Mesodermal cell (in vitro differentiated cells): Measurements from ENCODE around the gene PDZK1IP1.
"Not testable (repeated sequence)": the region's sequence is repeated elsewhere in the genome, so short reads cannot be mapped to it uniquely, and the experiment has no call there.

ENCODE experiments used
- H3K27ac ChIP-seq: 2 replicates; pipeline ENCODE4 v1.7.0; 2013; ENCODE audit warnings: mild to moderate bottlenecking, low read depth, low read length, moderate library complexity; ENCODE audit not compliant: severe bottlenecking
- H3K36me3 ChIP-seq: 2 replicates; pipeline ENCODE4 v1.7.1; 2013; ENCODE audit warnings: mild to moderate bottlenecking, low read length, moderate library complexity; ENCODE audit not compliant: control insufficient read depth, insufficient read depth
- H3K4me1 ChIP-seq: one replicate; pipeline ENCODE4 v1.7.1; 2013; ENCODE audit warnings: mild to moderate bottlenecking, low read length; ENCODE audit not compliant: insufficient read depth, control insufficient read depth, poor library complexity, severe bottlenecking
- H3K4me3 ChIP-seq: 2 replicates; pipeline ENCODE4 v1.7.0; 2013; ENCODE audit warnings: low read length, control low read depth, mild to moderate bottlenecking; ENCODE audit not compliant: insufficient read depth, poor library complexity, severe bottlenecking; ENCODE audit errors: extremely low read depth
- H3K9me3 ChIP-seq: 2 replicates; pipeline ENCODE4 v1.7.1; 2013; ENCODE audit warnings: mild to moderate bottlenecking, low read length, moderate library complexity; ENCODE audit not compliant: control insufficient read depth
- WGBS, 2 experiments: methylation state at CpG; one replicate each; pipeline ENCODE4 v1.1.5; 2013; ENCODE audit warnings: missing lambda C conversion rate in 2 of 2; ENCODE audit not compliant: insufficient coverage in 2 of 2; 5-methylcytosine and 5-hydroxymethylcytosine counted together

Gene PDZK1IP1

GRCh38 chr1:47149162-47149561 is 40.7 kb downstream of the PDZK1IP1 start:
- H3K9me3 ChIP-seq, H3K36me3 ChIP-seq, H3K27ac ChIP-seq, H3K4me1 ChIP-seq, H3K4me3 ChIP-seq: not testable (repeated sequence)
- WGBS, 2 experiments = 68 to 82% methylated on average over 5 to 7 of the region's 9 CpGs

GRCh38 chr1:47147047-47147785 is 42.6 kb downstream of the PDZK1IP1 start:
- no peak overlapping the region for H3K27ac ChIP-seq
- H3K9me3 ChIP-seq = no peaks in the 10 kb centered on the region
- 70 to 80% methylated on average over 2 of the region's 6 CpGs for WGBS, 2 experiments
- no peak overlapping the region for H3K4me3 ChIP-seq
- H3K36me3 ChIP-seq = no peaks in the 10 kb centered on the region
- H3K4me1 ChIP-seq = no peaks in the 10 kb centered on the region

GRCh38 chr1:47146495-47146894 is 43.3 kb downstream of the PDZK1IP1 start:
- H3K27ac ChIP-seq, H3K36me3 ChIP-seq, H3K4me1 ChIP-seq, H3K4me3 ChIP-seq, H3K9me3 ChIP-seq: not testable (repeated sequence)
- WGBS, 2 experiments = no CpG with 5 or more reads among the region's 1 CpG

DNA sequence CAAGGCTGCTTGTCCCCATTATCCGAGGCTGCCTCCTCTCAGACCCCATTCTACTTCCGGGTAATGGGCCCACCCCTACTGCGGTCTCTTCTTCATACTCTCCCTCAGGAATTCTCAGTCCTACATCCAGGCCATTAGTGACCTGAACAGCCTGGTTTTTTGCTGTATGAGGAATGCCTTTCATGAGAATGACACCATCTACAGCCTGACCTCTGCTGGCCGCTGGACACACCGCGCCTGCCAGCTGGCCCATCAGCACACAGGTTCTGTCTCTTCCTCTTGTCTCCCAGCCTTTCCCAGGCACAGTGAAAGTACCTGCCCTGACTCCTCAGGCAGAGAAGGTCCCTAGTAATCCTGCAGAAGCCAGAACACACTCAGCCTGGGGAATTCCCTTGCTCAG is 46.2 kb downstream of the PDZK1IP1 start:
- H3K4me3 ChIP-seq, H3K27ac ChIP-seq, H3K9me3 ChIP-seq, H3K36me3 ChIP-seq, H3K4me1 ChIP-seq: not testable (repeated sequence)
- 46 to 47% methylated on average over 3 to 5 of the region's 6 CpGs for WGBS, 2 experiments

- H3K36me3 ChIP-seq, H3K4me1 ChIP-seq, H3K9me3 ChIP-seq, H3K27ac ChIP-seq, H3K4me3 ChIP-seq: not testable (repeated sequence)
- 100% methylated on average over 1 of the region's 3 CpGs for WGBS, 2 experiments
These were observed 49.5 kb downstream of the PDZK1IP1 start for GRCh38 chr1:47140358-47140757.

DNA sequence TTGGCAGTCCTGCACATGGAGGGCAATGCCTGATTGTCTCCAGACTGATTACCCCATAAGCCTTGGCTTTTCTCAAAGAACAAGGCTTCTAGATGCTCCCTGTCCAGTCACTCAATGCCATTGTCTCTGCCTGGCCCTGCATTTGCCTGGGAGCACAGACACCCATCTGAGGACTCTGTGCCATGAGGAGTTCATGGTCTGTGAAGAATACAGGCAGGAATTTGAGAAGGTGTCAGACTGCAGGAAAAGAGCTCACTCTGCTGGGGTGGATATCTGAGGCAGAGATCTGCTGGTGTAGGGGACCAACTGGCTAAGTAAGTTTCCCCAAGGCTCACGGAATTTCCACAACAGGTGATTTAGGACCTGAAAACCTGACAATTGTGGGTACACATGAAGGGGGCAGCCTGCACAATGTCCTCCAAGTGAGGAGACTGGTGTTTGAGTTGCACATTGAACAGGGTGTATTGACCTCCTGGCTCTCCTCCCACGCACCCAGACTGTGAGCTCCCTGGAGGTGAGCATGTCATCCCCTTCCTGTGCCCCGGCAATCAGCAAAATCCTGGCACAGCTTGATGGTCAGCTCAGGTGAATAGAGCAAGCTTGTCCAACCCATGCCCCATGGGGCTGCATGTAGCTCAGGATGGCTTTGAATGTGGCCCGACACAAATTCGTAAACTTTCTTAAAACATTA is 51.8 kb downstream of the PDZK1IP1 start:
- H3K4me1 ChIP-seq = no peaks in the 10 kb centered on the region
- H3K9me3 ChIP-seq = no peaks in the 10 kb centered on the region
- H3K4me3 ChIP-seq = no peak overlapping the region
- no peaks in the 10 kb centered on the region for H3K36me3 ChIP-seq
- no peak overlapping the region for H3K27ac ChIP-seq
- WGBS, 2 experiments = 85 to 97% methylated on average over 3 to 5 of the region's 5 CpGs

- Histone ChIP-seq H3K27ac (no peak within 1 kb of the TSS), H3K9me3 (no peaks in the 10 kb centered on the region), H3K4me1 (no peaks in the 10 kb centered on the region), H3K36me3 (no peaks in the 10 kb centered on the region), H3K4me3 (no peak within 1 kb of the TSS)
- WGBS, 2 experiments = 92% methylated on average over 2 of the region's 4 CpGs; no CpG with 5 or more reads in 1 of the 2 experiments
These were observed 52.6 kb downstream of the PDZK1IP1 start, which contains the start of gene CYP4A22 for GRCh38 chr1:47137198-47137597. Gene CYP4A22 (plus strand): TSS chr1:47137441. CDS start chr1:47137486, 45 bp downstream.
